B cell (primary cell): ENCODE measurements around the gene ST6GALNAC3. TPM values are rescaled to one million over a fixed set of nuclear protein-coding genes. Genes with fewer than 3 reads are reported as not detected.
"Not testable (repeated sequence)": the region's sequence is repeated elsewhere in the genome, so short reads cannot be mapped to it uniquely, and the experiment has no call there.

Experiments used
- ATAC-seq: fragments of 200-7000 bp; cut with Tn5 transposase; one replicate; pipeline ENCODE4 v1.10.0; 2021; ENCODE audit warnings: low read depth, mild to moderate bottlenecking, moderate number of reproducible peaks, moderate library complexity
- CTCF ChIA-PET: fragments of 350-600 bp; sonication (Branson Sonifier 250); formaldehyde crosslinking; loops from one replicate; lab custom pipeline; 2021; ENCODE audit warnings: antibody characterized with exemption, inconsistent platforms; lab: Charles Lee
- POLR2A ChIA-PET: fragments of 350-600 bp; sonication (Branson Sonifier 250); formaldehyde crosslinking; loops from one replicate; lab custom pipeline; 2021; ENCODE audit warnings: antibody characterized with exemption; lab: Charles Lee
- DNase-seq: peaks from one replicate; pipeline ENCODE4 v3.0.0; 2013
- H2AFZ ChIP-seq: 2 replicates; pipeline ENCODE4 v1.6.1; 2012; ENCODE audit warnings: mild to moderate bottlenecking, low read depth, low read length; ENCODE audit not compliant: insufficient read depth, poor library complexity, severe bottlenecking
- H3K27ac ChIP-seq, 2 donors: 1 replicate in 1 of 2; 2 replicates in 1 of 2; pipeline ENCODE4 v1.5.1; 2012 to 2013; ENCODE audit warnings: low read length in 2 of 2, mild to moderate bottlenecking in 2 of 2, moderate library complexity in 1 of 2
- H3K27me3 ChIP-seq, 4 experiments: fragments of 200-600 bp in 1 of 4; sonication (generic) in 1 of 4; replicated peaks in 1 of 4; 1 replicate in 2 of 4; 2 replicates in 2 of 4; pipeline versions ENCODE4 v1.6.1 to v1.7.0; 2013 to 2016; ENCODE audit warnings: low read length in 3 of 4, mild to moderate bottlenecking in 2 of 4, mixed read lengths in 1 of 4, moderate library complexity in 1 of 4; ENCODE audit not compliant: insufficient read depth in 4 of 4, control insufficient read depth in 3 of 4; ENCODE audit errors: control extremely low read depth in 1 of 4
- H3K36me3 ChIP-seq, 2 experiments: replicated peaks in 1 of 2; 1 replicate in 1 of 2; 2 replicates in 1 of 2; pipeline versions ENCODE4 v1.6.1 to v1.7.1; 2013; ENCODE audit warnings: low read length in 1 of 2; ENCODE audit not compliant: insufficient read depth in 2 of 2, control insufficient read depth in 1 of 2; ENCODE audit errors: control extremely low read depth in 1 of 2, extremely low read depth in 1 of 2
- H3K4me1 ChIP-seq, 2 donors: fragments of 200-600 bp in 1 of 2; sonication (generic) in 1 of 2; 1 replicate in 1 of 2; 2 replicates in 1 of 2; pipeline versions ENCODE4 v1.5.1 to v1.6.1; 2013 to 2017; ENCODE audit warnings: low read length in 2 of 2; ENCODE audit not compliant: control insufficient read depth in 2 of 2, insufficient read depth in 2 of 2
- H3K4me2 ChIP-seq: replicated peaks from 2 replicates; pipeline ENCODE3; 2012; ENCODE audit warnings: mild to moderate bottlenecking, low read depth, low read length; ENCODE audit not compliant: poor library complexity, severe bottlenecking
- H3K4me3 ChIP-seq, 5 experiments: fragments of 200-600 bp in 1 of 5; sonication (generic) in 1 of 5; 1 replicate in 3 of 5; 2 replicates in 2 of 5; pipeline versions ENCODE4 v1.5.1 to v1.7.0; 2011 to 2016; ENCODE audit warnings: low read length in 4 of 5, mild to moderate bottlenecking in 4 of 5, low read depth in 2 of 5, control low read depth in 1 of 5, moderate library complexity in 1 of 5; ENCODE audit not compliant: insufficient read depth in 1 of 5; ENCODE audit errors: control extremely low read depth in 1 of 5, extremely low read depth in 1 of 5
- H3K79me2 ChIP-seq: fragments of 200-600 bp; sonication (generic); one replicate; pipeline ENCODE4 v1.6.0; 2016; ENCODE audit warnings: low read length; ENCODE audit not compliant: control insufficient read depth, insufficient read depth
- H3K9ac ChIP-seq: fragments of 200-600 bp; sonication (generic); 2 replicates; pipeline ENCODE4 v1.6.1; 2017; ENCODE audit warnings: mild to moderate bottlenecking, low read length, moderate library complexity
- H3K9me3 ChIP-seq, 3 donors: one replicate each; pipeline versions ENCODE4 v1.6.1 to v1.7.1; 2013; ENCODE audit warnings: low read length in 2 of 3; ENCODE audit not compliant: control insufficient read depth in 2 of 3, insufficient read depth in 1 of 3; ENCODE audit errors: control extremely low read depth in 1 of 3
- H4K20me1 ChIP-seq: 2 replicates; pipeline ENCODE4 v1.6.0; 2012; ENCODE audit warnings: mild to moderate bottlenecking, low read length; ENCODE audit not compliant: insufficient read depth, control insufficient read depth, poor library complexity, severe bottlenecking
- H3K27ac Mint-ChIP-seq: one replicate; pipeline ENCODE4 v1.8.0; 2021; ENCODE audit warnings: mixed read lengths
- H3K27me3 Mint-ChIP-seq: one replicate; pipeline ENCODE4 v1.8.0; 2021; ENCODE audit warnings: mixed read lengths
- H3K4me1 Mint-ChIP-seq: one replicate; pipeline ENCODE4 v1.8.0; 2021; ENCODE audit warnings: mixed read lengths
- H3K4me3 Mint-ChIP-seq: one replicate; pipeline ENCODE4 v1.8.0; 2021; ENCODE audit warnings: mixed read lengths
- H3K9me3 Mint-ChIP-seq: one replicate; pipeline ENCODE4 v1.8.0; 2022; ENCODE audit warnings: mixed read lengths; ENCODE audit not compliant: insufficient read depth
- CTCF ChIP-seq: fragments of 200-600 bp; IDR thresholded peaks from one replicate; pipeline ENCODE4 v1.8.0; 2022; ENCODE audit warnings: antibody characterized with exemption, mild to moderate bottlenecking
- EZH2 ChIP-seq: IDR thresholded peaks from 2 replicates; pipeline ENCODE4 v1.6.1; 2012; ENCODE audit warnings: borderline replicate concordance, low read depth, mild to moderate bottlenecking, moderate library complexity, low read length; ENCODE audit not compliant: insufficient read depth, poor library complexity, severe bottlenecking
- WGBS: methylation state at CpG from one replicate; pipeline ENCODE4 v1.1.5; 2013; ENCODE audit warnings: missing lambda C conversion rate; ENCODE audit not compliant: insufficient coverage; 5-methylcytosine and 5-hydroxymethylcytosine counted together
- intact Hi-C: fragments of 100-400 bp; cut with micrococcal nuclease; formaldehyde crosslinking; loops from one replicate; pipeline ENCODE4 v1.10.0; 2022
- polyA plus RNA-seq: library from polyadenylated mRNA; depleted of rRNA; stranded (reverse); fragments of >200 nt; gene quantifications from 2 replicates; pipeline ENCODE4 v1.2.3, GENCODE V29; 2012
- total RNA-seq, 2 donors: library from RNA; stranded (reverse); fragments of 120-200 nt in 1 of 2; gene quantifications; 1 replicate in 1 of 2; 2 replicates in 1 of 2; pipeline versions ENCODE4 v1.2.3 to v1.2.4, GENCODE V29; 2013 to 2022

Gene ST6GALNAC3
- total and polyA plus RNA-seq, 2 donors (not counting 1 experiment from before 2014, with no cell fraction given), result 3.0 to 17.3 TPM

- POLR2A ChIA-PET, result no interaction called here
- Histone ChIP-seq H2AFZ (no peak overlapping the region), H3K79me2 (no peaks in the 10 kb centered on the region), H3K4me3 (no peak overlapping the region), H3K4me1 (no peaks in the 10 kb centered on the region), H3K4me2 (no peak overlapping the region), H3K27me3 (no peaks in the 10 kb centered on the region), H4K20me1 (no peaks in the 10 kb centered on the region), H3K27ac (no peak overlapping the region), H3K9me3 (no peaks in the 10 kb centered on the region), H3K9ac (no peak overlapping the region), H3K36me3 (no peaks in the 10 kb centered on the region)
- Mint-ChIP-seq H3K4me1 (no peaks in the 10 kb centered on the region), H3K27ac (no peak overlapping the region), H3K27me3 (no peaks in the 10 kb centered on the region), H3K9me3 (no peaks in the 10 kb centered on the region), H3K4me3 (no peak overlapping the region)
- TF ChIP-seq CTCF (no peak), EZH2 (no peak)
- intact Hi-C loops, result no loop called here
- no peak for ATAC-seq
- 96% methylated on average over 3 of the region's 7 CpGs for WGBS
- CTCF ChIA-PET, result no interaction called here
- no peak for DNase-seq
These were observed 263.1 kb downstream of the ST6GALNAC3 start for GRCh38 chr1:76337542-76338219.

DNA sequence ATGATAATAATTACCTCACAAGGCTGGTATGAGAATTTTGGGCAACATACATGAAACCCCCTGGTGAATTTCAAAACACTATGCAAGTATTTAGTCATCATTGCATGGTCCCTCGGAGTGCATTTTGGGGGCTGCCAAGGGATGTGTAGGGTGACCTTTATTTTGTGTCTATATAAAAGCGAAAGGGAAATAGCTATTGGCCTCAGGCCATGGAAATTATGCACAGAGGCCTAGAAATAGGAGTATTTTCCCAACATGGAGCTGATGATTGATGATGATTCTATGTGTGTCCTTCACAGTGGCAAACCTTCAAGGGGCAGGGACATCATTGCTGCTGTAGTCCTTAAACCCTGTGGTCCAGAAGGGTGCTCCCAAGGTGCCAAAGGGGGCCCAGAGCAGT lies 265.5 kb downstream of the ST6GALNAC3 start:
- WGBS, result 80% methylated on average over 1 of the region's 2 CpGs
- no peaks in the 10 kb centered on the region for H3K36me3 ChIP-seq
- Mint-ChIP-seq H3K27ac (no peak overlapping the region), H3K9me3 (no peaks in the 10 kb centered on the region), H3K4me3 (no peak overlapping the region), H3K4me1 (no peaks in the 10 kb centered on the region), H3K27me3 (no peaks in the 10 kb centered on the region)
- DNase-seq (no peak), ATAC-seq (no peak)
- TF ChIP-seq CTCF, result no peak
- H3K79me2 ChIP-seq, result no peaks in the 10 kb centered on the region
- no peaks in the 10 kb centered on the region for H3K9me3 ChIP-seq
- ChIA-PET POLR2A (no interaction called here), CTCF (no interaction called here)
- H3K27ac ChIP-seq, result no peak overlapping the region
- no peak overlapping the region for H3K9ac ChIP-seq
- no peak overlapping the region for H3K4me2 ChIP-seq
- no peak overlapping the region for H2AFZ ChIP-seq
- H3K27me3 ChIP-seq, result no peaks in the 10 kb centered on the region
- H4K20me1 ChIP-seq, result no peaks in the 10 kb centered on the region
- no peaks in the 10 kb centered on the region for H3K4me1 ChIP-seq
- H3K4me3 ChIP-seq, result no peak overlapping the region
- intact Hi-C loops, result no loop called here

GRCh38 chr1:76341816-76342215 lies 267.3 kb downstream of the ST6GALNAC3 start:
- H3K27ac ChIP-seq, H3K4me1 ChIP-seq, H3K36me3 ChIP-seq, ATAC-seq, H3K9me3 ChIP-seq, H3K9me3 Mint-ChIP-seq, H3K27me3 ChIP-seq, H3K4me3 Mint-ChIP-seq, intact Hi-C loops, H3K4me2 ChIP-seq, DNase-seq, H3K4me1 Mint-ChIP-seq, CTCF ChIA-PET, H3K9ac ChIP-seq, H3K79me2 ChIP-seq, H2AFZ ChIP-seq, H3K4me3 ChIP-seq, H3K27me3 Mint-ChIP-seq, POLR2A ChIA-PET, H4K20me1 ChIP-seq, H3K27ac Mint-ChIP-seq: not testable (repeated sequence)
- WGBS, result no CpG with 5 or more reads among the region's 3 CpGs
